Esophagus squamous epithelium (tissue), 5 donors: ENCODE results near the gene GPC3. TPM values are rescaled to one million over a fixed set of nuclear protein-coding genes. Genes with fewer than 3 reads are reported as not detected.

Experiments used
- DNase-seq: peaks from one replicate; lab custom pipeline; 2025; lab: John Stamatoyannopoulos, UW
- H3K27ac ChIP-seq, 4 donors: fragments of 200-600 bp; sonication (generic); one replicate each; pipeline ENCODE4 v1.5.1; 2016 to 2019; ENCODE audit warnings: mild to moderate bottlenecking in 1 of 4
- H3K27me3 ChIP-seq, 4 donors: fragments of 200-600 bp; sonication (generic); 1 replicate in 3 of 4; 2 replicates in 1 of 4; pipeline versions ENCODE4 v1.5.1 to v1.6.0; 2017 to 2021; ENCODE audit warnings: antibody characterized with exemption in 1 of 4
- H3K36me3 ChIP-seq, 3 donors: fragments of 200-600 bp; sonication (generic); one replicate each; pipeline ENCODE4 v1.5.1; 2016 to 2019
- H3K4me1 ChIP-seq, 3 donors: fragments of 200-600 bp; sonication (generic); one replicate each; pipeline ENCODE4 v1.5.1; 2017 to 2019
- H3K4me3 ChIP-seq, 4 donors: fragments of 200-600 bp; sonication (generic); 1 replicate in 3 of 4; 2 replicates in 1 of 4; pipeline ENCODE4 v1.5.1; 2016 to 2019; ENCODE audit warnings: mild to moderate bottlenecking in 2 of 4, moderate library complexity in 1 of 4
- H3K9me3 ChIP-seq, 3 donors: fragments of 200-600 bp; sonication (generic); one replicate each; pipeline ENCODE4 v1.5.1; 2016 to 2019
- CTCF ChIP-seq, 6 experiments: fragments of 450-650 bp in 4 of 6; fragments of 200-600 bp in 2 of 6; sonication (generic) in 2 of 6; IDR thresholded peaks; one replicate each; pipeline ENCODE4 v1.5.1; 2016 to 2019; ENCODE audit warnings: antibody characterized with exemption in 6 of 6, mild to moderate bottlenecking in 4 of 6, moderate library complexity in 4 of 6
- POLR2A ChIP-seq, 4 donors: fragments of 450-650 bp; IDR thresholded peaks; one replicate each; pipeline ENCODE4 v1.6.1; 2017; ENCODE audit warnings: antibody characterized with exemption in 4 of 4, mild to moderate bottlenecking in 4 of 4, moderate library complexity in 3 of 4
- WGBS, 2 donors: methylation state at CpG; one replicate each; pipeline ENCODE4 v1.1.5; 2018; 5-methylcytosine and 5-hydroxymethylcytosine counted together
- intact Hi-C: fragments of 100-400 bp; cut with DNase I; formaldehyde crosslinking; loops from one replicate; pipeline ENCODE4 v1.15.0; 2022
- total RNA-seq, 4 donors: library from RNA; depleted of rRNA; stranded (reverse); fragments of >200 nt; gene quantifications; one replicate each; pipeline ENCODE4 v1.1.0, GENCODE V29; 2016
- donor health status: DM: yes; HTN: yes; CAD: no.

GPC3 gene
- total RNA-seq, 4 donors from 2014 or later = 0.44 to 2.8 (median 1.7) TPM; not detected in 1

DNA sequence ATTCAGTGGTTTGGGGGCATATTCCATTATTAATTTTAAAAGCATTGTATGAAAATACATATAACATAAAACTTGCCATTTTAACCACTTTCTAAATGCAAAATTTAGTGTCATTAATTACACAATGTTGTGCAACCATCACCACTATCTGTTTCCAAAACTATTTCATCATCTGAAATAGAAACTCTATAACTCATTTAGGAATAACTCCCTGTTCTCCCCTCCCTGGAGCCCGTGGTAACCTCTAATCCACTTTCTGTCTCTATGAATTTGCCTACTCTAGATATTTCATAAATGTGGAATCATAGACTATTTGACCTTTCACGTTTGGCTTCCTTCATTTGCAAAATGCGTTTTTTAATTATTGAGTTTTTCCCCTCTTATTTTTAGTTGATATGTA lies 468.7 kb downstream of the GPC3 start:
- H3K36me3 ChIP-seq = no peaks in the 10 kb centered on the region
- intact Hi-C loops = no loop called here
- 48 to 61% methylated on average over 3 of the region's 3 CpGs for WGBS, 2 donors
- no peaks in the 10 kb centered on the region for H3K27me3 ChIP-seq
- TF ChIP-seq POLR2A (IDR thresholded peaks at IDR 0.05) (no peak), CTCF (IDR thresholded peaks at IDR 0.05) (no peak)
- no peaks in the 10 kb centered on the region for H3K4me1 ChIP-seq
- no peak overlapping the region for H3K4me3 ChIP-seq
- H3K27ac ChIP-seq = no peak overlapping the region
- DNase-seq = no peak
- no peaks in the 10 kb centered on the region for H3K9me3 ChIP-seq

GRCh38 chrX:133514486-133514885 lies 470.9 kb downstream of the GPC3 start:
- TF ChIP-seq CTCF (IDR thresholded peaks at IDR 0.05) (no peak), POLR2A (IDR thresholded peaks at IDR 0.05) (no peak)
- no peaks in the 10 kb centered on the region for H3K36me3 ChIP-seq
- intact Hi-C loops = no loop called here
- no peak overlapping the region for H3K4me3 ChIP-seq
- no peak for DNase-seq
- H3K9me3 ChIP-seq = no peaks in the 10 kb centered on the region
- H3K27me3 ChIP-seq = no peaks in the 10 kb centered on the region
- no peaks in the 10 kb centered on the region for H3K4me1 ChIP-seq
- 80% methylated on average over 1 of the region's 1 CpG; no CpG with 5 or more reads in 1 of the 2 donors for WGBS, 2 donors
- no peak overlapping the region for H3K27ac ChIP-seq

GRCh38 chrX:133513123-133513522 lies 472.3 kb downstream of the GPC3 start:
- H3K4me1 ChIP-seq = no peaks in the 10 kb centered on the region
- H3K36me3 ChIP-seq = no peaks in the 10 kb centered on the region
- H3K27ac ChIP-seq = peak overlapping the region in 1 of 4 donors; percentile 36
- no peak overlapping the region for H3K4me3 ChIP-seq
- DNase-seq = no peak
- no peaks in the 10 kb centered on the region for H3K9me3 ChIP-seq
- no peaks in the 10 kb centered on the region for H3K27me3 ChIP-seq
- 66 to 78% methylated on average over 2 to 5 of the region's 5 CpGs for WGBS, 2 donors
- TF ChIP-seq POLR2A (IDR thresholded peaks at IDR 0.05) (no peak), CTCF (IDR thresholded peaks at IDR 0.05) (no peak)
- intact Hi-C loops = no loop called here

DNA sequence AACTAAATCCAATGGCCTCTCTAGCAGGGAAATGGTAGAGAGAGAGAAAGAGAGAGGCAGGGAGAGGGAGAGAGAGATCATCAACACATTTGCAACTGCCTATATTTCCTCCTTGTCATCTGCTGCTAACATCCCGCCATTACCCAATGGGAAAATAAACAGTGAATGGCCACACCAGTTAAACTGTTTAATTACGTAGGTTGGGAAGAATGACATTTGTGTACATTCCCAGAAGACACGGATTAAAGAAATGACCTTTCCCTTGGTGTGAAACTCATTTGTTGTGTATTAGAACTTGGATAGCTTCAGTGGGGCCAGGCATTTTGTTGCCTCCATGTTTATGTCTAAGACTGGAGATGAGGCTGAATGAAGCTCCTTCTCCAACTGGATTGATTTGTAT lies 474.4 kb downstream of the GPC3 start:
- DNase-seq = no peak
- no peak overlapping the region for H3K27ac ChIP-seq
- intact Hi-C loops = no loop called here
- H3K4me3 ChIP-seq = no peak overlapping the region
- no peaks in the 10 kb centered on the region for H3K9me3 ChIP-seq
- WGBS, 2 donors = 61 to 71% methylated on average over 3 of the region's 3 CpGs
- H3K4me1 ChIP-seq = no peaks in the 10 kb centered on the region
- no peaks in the 10 kb centered on the region for H3K27me3 ChIP-seq
- TF ChIP-seq CTCF (IDR thresholded peaks at IDR 0.05) (no peak), POLR2A (IDR thresholded peaks at IDR 0.05) (no peak)
- no peaks in the 10 kb centered on the region for H3K36me3 ChIP-seq

DNA sequence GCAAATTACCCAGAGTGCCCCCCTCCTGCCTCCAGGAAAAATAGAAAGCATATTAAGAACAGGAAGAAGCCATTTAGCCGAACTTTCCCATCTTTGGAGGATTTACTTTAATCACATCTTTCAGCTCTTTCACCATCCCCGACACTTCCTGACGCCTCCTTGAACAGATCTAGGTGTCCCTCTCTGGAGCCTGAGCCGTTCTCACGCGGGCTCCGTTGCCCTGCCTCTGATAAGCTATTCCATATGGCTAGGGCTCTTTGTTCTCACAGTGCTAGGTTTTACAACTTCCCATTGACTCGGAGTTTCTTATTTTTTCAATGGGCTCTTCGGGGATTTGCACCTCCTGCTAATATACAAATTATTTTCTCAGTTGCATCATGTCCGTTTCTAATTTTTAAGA lies 488.0 kb downstream of the GPC3 start:
- 62 to 69% methylated on average over 10 of the region's 10 CpGs for WGBS, 2 donors
- TF ChIP-seq CTCF (IDR thresholded peaks at IDR 0.05) (no peak), POLR2A (IDR thresholded peaks at IDR 0.05) (no peak)
- peak overlapping the region in 1 of 4 donors; percentile 13 for H3K27ac ChIP-seq
- intact Hi-C loops = no loop called here
- peaks cover 0 to 6% (median 0%) of the 10 kb centered on the region in 3 donors for H3K4me1 ChIP-seq
- no peaks in the 10 kb centered on the region for H3K9me3 ChIP-seq
- H3K36me3 ChIP-seq = no peaks in the 10 kb centered on the region
- no peak for DNase-seq
- H3K4me3 ChIP-seq = no peak overlapping the region
- no peaks in the 10 kb centered on the region for H3K27me3 ChIP-seq
